GM12872 (cell line): ENCODE data around the gene BICC1.

Source experiments
- CTCF ChIP-seq: IDR thresholded peaks from 3 replicates; pipeline ENCODE4 v1.5.1; 2011; ENCODE audit warnings: low read depth, mild to moderate bottlenecking, low read length, moderate library complexity; ENCODE audit not compliant: insufficient read depth

BICC1 gene

GRCh38 chr10:58555930-58556311, 43.2 kb downstream of the BICC1 start:
- TF ChIP-seq CTCF: no peak

- TF ChIP-seq CTCF: no peak
Observed at GRCh38 chr10:58556516-58557165, 44.0 kb downstream of the BICC1 start.

- no peak for TF ChIP-seq CTCF
Observed at GRCh38 chr10:58557714-58558113, 45.0 kb downstream of the BICC1 start.

GRCh38 chr10:58560068-58560467, 47.4 kb downstream of the BICC1 start:
- no peak for TF ChIP-seq CTCF

- no peak for TF ChIP-seq CTCF
Observed at GRCh38 chr10:58565271-58565670, 52.6 kb downstream of the BICC1 start.

GRCh38 chr10:58567652-58568051, 55.0 kb downstream of the BICC1 start:
- TF ChIP-seq CTCF: no peak

GRCh38 chr10:58568428-58568935, 55.8 kb downstream of the BICC1 start:
- TF ChIP-seq CTCF: no peak
